ENCODE data around the gene EDN2.

DNA sequence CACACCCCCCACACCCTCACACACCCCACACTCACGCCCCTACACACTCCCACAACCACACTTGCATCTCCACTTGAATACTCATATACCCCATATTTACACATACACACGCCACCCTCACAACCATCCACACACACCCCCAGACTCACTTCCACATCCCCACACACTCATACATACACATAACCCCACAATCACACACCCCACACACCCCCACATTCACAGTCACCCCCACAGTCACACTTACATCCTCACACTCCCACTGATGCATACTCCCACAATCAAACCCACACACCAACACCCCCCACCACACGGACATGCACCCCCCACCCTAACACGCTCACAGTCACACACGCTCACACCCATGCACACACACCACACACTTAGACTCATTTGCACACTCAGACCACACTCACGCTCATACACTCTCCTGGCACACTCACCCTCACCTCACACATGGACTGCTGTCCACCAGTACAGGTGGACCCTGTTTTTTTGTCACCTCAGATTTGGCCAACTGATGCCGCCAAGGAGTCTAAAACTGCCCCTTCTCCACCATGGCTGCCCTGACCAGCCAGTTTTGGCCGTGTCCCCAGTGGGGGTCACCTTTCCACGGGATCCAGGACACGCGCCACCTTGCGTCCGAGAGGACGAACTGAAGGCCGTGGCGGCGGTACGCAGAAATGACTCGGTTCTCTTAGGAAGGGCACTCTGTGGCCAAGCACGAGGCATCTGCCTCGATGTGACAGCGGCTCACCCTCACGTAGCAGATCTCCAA lies 45.3 kb upstream of the EDN2 start:
- TF ChIP-seq POLR2AphosphoS5 (IDR thresholded peaks at IDR 0.05; ENCODE audit: low read depth, low read length) (no peak), TAF1 (IDR thresholded peaks at IDR 0.05; ENCODE audit: borderline replicate concordance, insufficient read depth, low read length) (no peak), SIN3A (IDR thresholded peaks at IDR 0.05; ENCODE audit: borderline replicate concordance, insufficient read depth, low read length) (no peak), FOXP2 (optimal IDR thresholded peaks at IDR 0.05; ENCODE audit: borderline replicate concordance, extremely low read depth, extremely low read length, insufficient read depth) (no peak)
- TF ChIP-seq, protein P1, sequence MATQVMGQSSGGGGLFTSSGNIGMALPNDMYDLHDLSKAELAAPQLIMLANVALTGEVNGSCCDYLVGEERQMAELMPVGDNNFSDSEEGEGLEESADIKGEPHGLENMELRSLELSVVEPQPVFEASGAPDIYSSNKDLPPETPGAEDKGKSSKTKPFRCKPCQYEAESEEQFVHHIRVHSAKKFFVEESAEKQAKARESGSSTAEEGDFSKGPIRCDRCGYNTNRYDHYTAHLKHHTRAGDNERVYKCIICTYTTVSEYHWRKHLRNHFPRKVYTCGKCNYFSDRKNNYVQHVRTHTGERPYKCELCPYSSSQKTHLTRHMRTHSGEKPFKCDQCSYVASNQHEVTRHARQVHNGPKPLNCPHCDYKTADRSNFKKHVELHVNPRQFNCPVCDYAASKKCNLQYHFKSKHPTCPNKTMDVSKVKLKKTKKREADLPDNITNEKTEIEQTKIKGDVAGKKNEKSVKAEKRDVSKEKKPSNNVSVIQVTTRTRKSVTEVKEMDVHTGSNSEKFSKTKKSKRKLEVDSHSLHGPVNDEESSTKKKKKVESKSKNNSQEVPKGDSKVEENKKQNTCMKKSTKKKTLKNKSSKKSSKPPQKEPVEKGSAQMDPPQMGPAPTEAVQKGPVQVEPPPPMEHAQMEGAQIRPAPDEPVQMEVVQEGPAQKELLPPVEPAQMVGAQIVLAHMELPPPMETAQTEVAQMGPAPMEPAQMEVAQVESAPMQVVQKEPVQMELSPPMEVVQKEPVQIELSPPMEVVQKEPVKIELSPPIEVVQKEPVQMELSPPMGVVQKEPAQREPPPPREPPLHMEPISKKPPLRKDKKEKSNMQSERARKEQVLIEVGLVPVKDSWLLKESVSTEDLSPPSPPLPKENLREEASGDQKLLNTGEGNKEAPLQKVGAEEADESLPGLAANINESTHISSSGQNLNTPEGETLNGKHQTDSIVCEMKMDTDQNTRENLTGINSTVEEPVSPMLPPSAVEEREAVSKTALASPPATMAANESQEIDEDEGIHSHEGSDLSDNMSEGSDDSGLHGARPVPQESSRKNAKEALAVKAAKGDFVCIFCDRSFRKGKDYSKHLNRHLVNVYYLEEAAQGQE (IDR thresholded peaks at IDR 0.05; ENCODE audit: insufficient read depth in 1 of 2, low read depth in 2 of 2, low read length in 2 of 2), result no peak

Measured in PFSK-1 (cell line).